Embryonic facial prominence (tissue), 1 donor: Measurements from ENCODE around the gene FICD.

Source experiments
- DNase-seq: peaks from one replicate; pipeline ENCODE4 v3.0.0-alpha.2; 2016; ENCODE audit errors: extremely low spot score

The FICD gene

GRCh38 chr12:108502922-108503321, 12.2 kb upstream of the FICD start:
- no peak for DNase-seq

- no peak for DNase-seq
Measured at GRCh38 chr12:108505129-108505528, 9.9 kb upstream of the FICD start.

DNA sequence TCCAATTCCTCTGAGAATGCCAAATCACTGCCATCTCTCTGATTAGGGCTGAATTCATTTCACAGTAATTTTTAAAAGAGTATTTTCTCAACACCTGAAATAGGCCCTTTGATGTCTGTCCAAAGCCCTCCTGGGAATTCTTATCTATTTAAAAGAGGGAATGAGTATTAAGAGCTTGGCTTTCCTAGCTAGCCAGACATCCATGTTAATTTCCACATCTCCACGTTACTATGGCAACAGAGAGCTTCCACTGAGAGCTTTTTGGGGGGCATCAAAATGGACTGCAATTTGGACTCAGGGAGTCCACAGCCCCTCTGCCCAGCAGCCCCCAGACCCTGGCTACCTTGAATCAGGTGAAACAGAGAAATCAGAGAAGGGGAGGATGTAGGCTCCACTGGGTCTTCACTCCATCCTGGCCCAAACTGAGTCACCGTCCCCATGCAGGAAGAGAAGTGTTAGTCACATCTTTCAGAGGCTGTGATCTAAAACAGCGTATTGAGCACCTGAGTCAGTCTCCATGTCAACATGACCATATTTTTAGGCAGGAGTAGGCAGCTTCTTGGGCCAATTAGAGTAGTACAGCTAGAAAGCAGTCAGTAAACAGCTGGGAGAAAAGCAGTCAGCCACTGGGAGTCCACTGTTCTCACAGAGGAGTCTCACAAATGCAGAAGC, 7.0 kb upstream of the FICD start:
- no peak for DNase-seq

DNA sequence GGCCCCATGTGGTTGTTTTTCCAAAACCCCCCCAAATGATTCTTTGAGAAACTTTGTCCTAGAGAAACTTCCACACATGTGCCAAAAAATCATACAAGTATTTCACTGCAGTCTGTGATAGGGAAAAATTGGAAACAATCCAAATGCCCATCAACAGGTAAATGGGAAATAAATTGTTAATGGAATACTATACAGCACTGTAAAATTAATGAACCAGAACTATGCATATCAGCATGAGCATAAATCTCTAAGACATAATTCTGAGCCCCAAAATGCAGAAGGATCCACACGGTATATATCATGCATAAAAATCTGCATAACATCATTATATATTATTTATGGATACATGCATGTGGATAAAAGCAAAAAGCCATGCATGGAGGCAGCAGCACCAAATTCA, 5.3 kb upstream of the FICD start:
- no peak for DNase-seq

DNA sequence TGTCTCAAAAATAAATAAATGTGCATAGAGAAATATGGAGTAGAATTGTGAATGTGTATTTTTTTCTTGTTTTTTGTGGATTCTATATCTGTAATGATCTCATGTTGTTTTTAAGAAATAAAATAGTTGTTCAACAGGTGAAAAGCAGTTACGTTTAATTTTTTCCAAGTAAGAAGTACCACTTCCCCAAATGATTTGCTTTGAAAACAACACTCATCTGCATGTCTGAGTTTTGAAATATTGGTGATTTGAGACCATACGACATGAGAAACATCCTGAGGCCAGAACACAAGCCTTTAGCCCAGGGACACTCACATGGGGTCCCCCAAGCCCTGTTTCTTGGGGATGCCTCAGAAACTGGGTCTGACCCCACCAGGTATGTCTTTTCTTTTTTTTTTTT, 4.2 kb upstream of the FICD start:
- DNase-seq, result no peak

GRCh38 chr12:108511633-108512540, 3.2 kb upstream of the FICD start:
- peak; percentile 69 for DNase-seq

DNA sequence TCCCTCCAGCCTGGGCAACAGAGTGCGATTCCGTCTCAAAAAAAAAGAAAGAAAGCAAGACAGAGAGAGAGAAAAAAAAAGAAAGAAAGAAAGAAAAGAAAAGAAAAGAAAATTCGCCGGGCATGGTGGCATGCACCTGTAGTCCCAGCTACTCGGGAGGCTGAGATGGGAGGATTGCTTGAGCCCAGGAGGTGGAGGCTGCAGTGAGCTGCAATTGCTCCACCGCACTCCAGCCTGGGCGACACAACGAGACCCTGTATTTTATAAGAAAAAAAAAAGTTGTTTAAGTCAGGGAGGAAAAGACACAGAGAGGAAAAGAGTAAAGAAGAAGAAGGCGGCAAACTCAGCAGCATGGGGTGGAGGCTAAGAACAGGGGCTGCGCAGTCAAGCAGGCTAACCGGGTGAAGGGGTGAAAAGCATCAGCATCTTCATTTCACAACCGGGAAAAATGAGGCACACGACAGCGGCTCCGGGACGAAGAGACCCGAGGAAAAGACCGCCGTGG, 557 bp upstream of the FICD start:
- no peak for DNase-seq

DNA sequence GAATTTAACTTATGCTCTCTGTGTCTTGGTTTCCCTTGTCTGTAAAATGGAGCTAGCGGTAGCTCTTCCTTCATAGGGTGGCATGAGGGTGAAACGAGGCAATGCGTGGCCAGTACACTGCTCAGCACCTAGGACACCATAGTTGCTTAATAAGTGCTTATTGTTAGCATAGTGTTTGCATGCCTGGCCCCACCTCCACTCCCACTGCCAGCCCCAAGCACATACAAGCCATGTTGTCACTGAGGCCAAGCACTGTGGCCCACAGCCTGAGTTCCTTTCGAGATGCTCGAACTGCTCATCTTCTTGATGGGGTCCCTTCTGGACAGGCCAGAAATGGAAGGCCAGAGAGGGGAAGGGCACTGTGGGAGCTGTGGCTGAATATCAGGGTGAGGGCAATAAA, 839 bp downstream of the FICD start:
- no peak for DNase-seq

- DNase-seq, result no peak
Measured at GRCh38 chr12:108516511-108517275, 1.6 kb downstream of the FICD start.

GRCh38 chr12:108517288-108518100, 2.4 kb downstream of the FICD start:
- no peak for DNase-seq

- no peak for DNase-seq
Measured at GRCh38 chr12:108518101-108518715, 3.1 kb downstream of the FICD start.

DNA sequence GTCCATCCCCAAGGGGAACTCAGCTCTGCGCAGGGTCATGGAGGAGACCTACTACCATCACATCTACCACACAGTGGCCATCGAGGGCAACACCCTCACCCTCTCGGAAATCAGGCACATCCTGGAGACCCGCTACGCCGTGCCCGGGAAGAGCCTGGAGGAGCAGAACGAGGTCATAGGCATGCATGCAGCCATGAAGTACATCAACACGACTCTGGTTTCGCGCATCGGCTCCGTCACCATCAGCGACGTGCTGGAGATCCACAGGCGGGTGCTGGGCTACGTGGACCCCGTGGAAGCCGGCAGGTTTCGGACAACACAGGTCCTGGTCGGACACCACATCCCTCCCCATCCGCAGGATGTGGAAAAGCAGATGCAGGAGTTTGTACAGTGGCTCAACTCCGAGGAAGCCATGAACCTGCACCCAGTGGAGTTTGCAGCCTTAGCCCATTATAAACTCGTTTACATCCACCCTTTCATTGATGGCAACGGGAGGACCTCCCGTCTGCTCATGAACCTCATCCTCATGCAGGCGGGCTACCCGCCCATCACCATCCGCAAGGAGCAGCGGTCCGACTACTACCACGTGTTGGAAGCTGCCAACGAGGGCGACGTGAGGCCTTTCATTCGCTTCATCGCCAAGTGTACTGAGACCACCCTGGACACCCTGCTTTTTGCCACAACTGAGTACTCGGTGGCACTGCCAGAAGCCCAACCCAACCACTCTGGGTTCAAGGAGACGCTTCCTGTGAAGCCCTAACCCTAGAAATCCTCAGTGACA, 3.8 kb downstream of the FICD start:
- no peak for DNase-seq

- no peak for DNase-seq
Measured at GRCh38 chr12:108519558-108519957, 4.5 kb downstream of the FICD start.

- DNase-seq, result no peak
Measured at GRCh38 chr12:108523365-108523764, 8.3 kb downstream of the FICD start.

DNA sequence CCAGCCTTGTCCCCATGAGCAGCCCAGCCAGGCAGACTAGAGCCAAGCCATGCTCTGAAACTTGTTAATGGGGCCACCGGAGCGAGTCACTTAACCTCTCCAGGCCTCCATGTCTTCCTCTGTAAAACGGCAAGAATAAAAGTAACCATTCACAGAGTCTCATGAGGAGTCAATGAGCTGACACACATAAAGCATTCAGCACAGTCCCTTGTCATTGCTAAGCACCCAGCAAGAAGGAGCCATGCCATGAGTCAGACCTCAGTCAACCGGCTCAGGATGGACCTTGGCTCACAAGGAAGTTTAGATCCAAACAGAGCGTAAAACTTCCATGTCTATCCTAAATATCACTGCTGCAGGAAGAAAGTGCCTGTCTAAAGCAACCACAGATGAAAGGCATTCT, 10.6 kb downstream of the FICD start:
- DNase-seq, result no peak

- DNase-seq, result no peak
Measured at GRCh38 chr12:108526482-108527165, 11.5 kb downstream of the FICD start.

GRCh38 chr12:108527166-108527496, 12.1 kb downstream of the FICD start:
- no peak for DNase-seq

GRCh38 chr12:108530161-108530560, 15.1 kb downstream of the FICD start:
- DNase-seq, result no peak

GRCh38 chr12:108531929-108532848, 17.1 kb downstream of the FICD start:
- DNase-seq, result no peak
